H54 (cell line): ENCODE measurements around the gene GLT6D1.
"Not testable (repeated sequence)": the region's sequence is repeated elsewhere in the genome, so short reads cannot be mapped to it uniquely, and the experiment has no call there.

Experiments used
- DNase-seq: peaks from one replicate; pipeline ENCODE4 v3.0.0; 2011; ENCODE audit warnings: low spot score, mixed read lengths; ENCODE audit not compliant: insufficient read length
- FAIRE-seq: peaks from 3 replicates; lab custom pipeline; 2011; peaks lifted over from hg19 to GRCh38; lab: Jason Lieb, UNC
- POLR2A ChIP-seq: IDR thresholded peaks from 2 replicates; pipeline ENCODE4 v1.6.1; 2011; ENCODE audit warnings: low read depth, mild to moderate bottlenecking, low read length

Gene GLT6D1

GRCh38 chr9:135639196-135639595 lies at the start of gene GLT6D1:
Gene GLT6D1 (minus strand): TSS chr9:135639540. CDS start chr9:135639187, 353 bp downstream.
- no peak for FAIRE-seq
- no peak for DNase-seq

GRCh38 chr9:135689011-135689410 lies 49.7 kb upstream of the GLT6D1 start:
- no peak for TF ChIP-seq POLR2A
- DNase-seq (no peak), FAIRE-seq (no peak)

More at GRCh38 chr9:135639196-135639595, at the start of gene GLT6D1:
- TF ChIP-seq POLR2A: no peak

- no peak for DNase-seq
- no peak for TF ChIP-seq POLR2A
- FAIRE-seq: no peak
These were observed 47.9 kb upstream of the GLT6D1 start for GRCh38 chr9:135687216-135687615.

- DNase-seq (no peak), FAIRE-seq (no peak)
- TF ChIP-seq POLR2A: no peak
These were observed 45.4 kb upstream of the GLT6D1 start for GRCh38 chr9:135684691-135685090.

GRCh38 chr9:135683401-135684034 lies 44.2 kb upstream of the GLT6D1 start:
- DNase-seq (no peak), FAIRE-seq (no peak)
- no peak for TF ChIP-seq POLR2A

GRCh38 chr9:135681161-135681560 lies 41.8 kb upstream of the GLT6D1 start:
- TF ChIP-seq POLR2A: no peak
- FAIRE-seq (no peak), DNase-seq (no peak)

GRCh38 chr9:135680056-135680455 lies 40.7 kb upstream of the GLT6D1 start:
- DNase-seq: no peak
- FAIRE-seq: no peak
- TF ChIP-seq POLR2A: no peak

- FAIRE-seq: no peak
- no peak for DNase-seq
These were observed 39.1 kb upstream of the GLT6D1 start for GRCh38 chr9:135678236-135679017.

GRCh38 chr9:135677641-135678168 lies 38.4 kb upstream of the GLT6D1 start:
- FAIRE-seq: no peak
- DNase-seq: no peak
- no peak for TF ChIP-seq POLR2A

More at GRCh38 chr9:135678236-135679017, 39.1 kb upstream of the GLT6D1 start:
- TF ChIP-seq POLR2A: no peak

GRCh38 chr9:135676891-135677290 lies 37.6 kb upstream of the GLT6D1 start:
- no peak for TF ChIP-seq POLR2A
- no peak for DNase-seq
- no peak for FAIRE-seq

- no peak for DNase-seq
- TF ChIP-seq POLR2A: no peak
- FAIRE-seq: no peak
These were observed 35.6 kb upstream of the GLT6D1 start for GRCh38 chr9:135674977-135675376.

- TF ChIP-seq POLR2A: no peak
- FAIRE-seq: no peak
- DNase-seq: no peak
These were observed 34.6 kb upstream of the GLT6D1 start for GRCh38 chr9:135673941-135674340.

GRCh38 chr9:135672786-135673185 lies 33.4 kb upstream of the GLT6D1 start:
- not testable (repeated sequence) for FAIRE-seq, DNase-seq

- no peak for TF ChIP-seq POLR2A
- DNase-seq (no peak), FAIRE-seq (no peak)
These were observed 32.3 kb upstream of the GLT6D1 start for GRCh38 chr9:135671591-135672041.
